Neural cell (in vitro differentiated cells): ENCODE measurements around the gene SH2D1B. TPM values are rescaled to one million over a fixed set of nuclear protein-coding genes. Genes with fewer than 3 reads are reported as not detected.

ENCODE experiments used
- H2AFZ ChIP-seq: fragments of 200-600, 300-800 bp; sonication (generic), shearing (Covaris generic); 2 replicates; pipeline ENCODE4 v1.6.0; 2014; ENCODE audit warnings: low read depth, mild to moderate bottlenecking, antibody characterized with exemption, low read length, moderate library complexity
- H3F3A ChIP-seq: fragments of 200-600 bp; shearing (Covaris generic); 2 replicates; pipeline ENCODE4 v1.6.1; 2016; ENCODE audit warnings: mild to moderate bottlenecking, moderate library complexity, mixed read lengths, antibody characterized with exemption, low read length; ENCODE audit not compliant: insufficient read depth, poor library complexity, severe bottlenecking
- H3K27ac ChIP-seq: fragments of 200-600, 300-800 bp; sonication (generic), shearing (Covaris generic); 2 replicates; pipeline ENCODE4 v1.5.1; 2014; ENCODE audit warnings: mild to moderate bottlenecking, low read length, moderate library complexity
- H3K27me3 ChIP-seq: fragments of 300-800, 200-600 bp; sonication (generic), shearing (Covaris generic); 2 replicates; pipeline ENCODE4 v1.6.0; 2014; ENCODE audit warnings: mild to moderate bottlenecking, low read depth, low read length, moderate library complexity; ENCODE audit not compliant: insufficient read depth
- H3K36me3 ChIP-seq: fragments of 300-800, 200-600 bp; sonication (generic), shearing (Covaris generic); 2 replicates; pipeline ENCODE4 v1.5.1; 2014; ENCODE audit warnings: mild to moderate bottlenecking, antibody characterized with exemption, low read length, moderate library complexity; ENCODE audit not compliant: insufficient read depth
- H3K4me2 ChIP-seq: fragments of 300-800, 200-600 bp; sonication (generic), shearing (Covaris generic); 2 replicates; pipeline ENCODE4 v1.6.0; 2014; ENCODE audit warnings: mild to moderate bottlenecking, low read length
- H3K4me3 ChIP-seq: fragments of 300-800, 200-600 bp; sonication (generic), shearing (Covaris generic); 2 replicates; pipeline ENCODE4 v1.5.1; 2014; ENCODE audit warnings: mild to moderate bottlenecking, low read length, moderate library complexity
- H3K79me2 ChIP-seq: fragments of 200-600 bp; shearing (Covaris generic); replicated peaks from 2 replicates; pipeline ENCODE4 v1.6.0; 2014; ENCODE audit warnings: mild to moderate bottlenecking, low read length, moderate library complexity; ENCODE audit not compliant: insufficient read depth
- H3K9ac ChIP-seq: fragments of 300-800, 200-600 bp; sonication (generic), shearing (Covaris generic); 2 replicates; pipeline ENCODE4 v1.6.1; 2016; ENCODE audit warnings: mild to moderate bottlenecking, low read length, mixed read lengths
- H3K9me2 ChIP-seq: fragments of 200-600 bp; shearing (Covaris generic); 2 replicates; pipeline ENCODE4 v1.6.1; 2016; ENCODE audit warnings: mild to moderate bottlenecking, low read length, mixed read lengths; ENCODE audit not compliant: insufficient read depth
- H3K9me3 ChIP-seq: fragments of 200-600, 300-800 bp; sonication (generic), shearing (Covaris generic); 2 replicates; pipeline ENCODE4 v1.6.1; 2016; ENCODE audit warnings: mild to moderate bottlenecking, mixed run types, low read length, moderate library complexity, mixed read lengths
- H4K20me1 ChIP-seq: fragments of 200-600 bp; shearing (Covaris generic); 2 replicates; pipeline ENCODE4 v1.6.1; 2016; ENCODE audit warnings: mild to moderate bottlenecking, mixed run types; ENCODE audit not compliant: insufficient read depth
- EP300 ChIP-seq: fragments of 450-650 bp; conservative IDR thresholded peaks from 2 replicates; pipeline ENCODE4 v1.6.1; 2014; ENCODE audit warnings: antibody characterized with exemption, mild to moderate bottlenecking, moderate library complexity; ENCODE audit not compliant: poor library complexity, severe bottlenecking
- EZH2 ChIP-seq: fragments of 200-600, 300-800 bp; shearing (Covaris generic), sonication (generic); IDR thresholded peaks from 2 replicates; pipeline ENCODE4 v1.6.1; 2014; ENCODE audit warnings: antibody characterized with exemption, low read length, borderline replicate concordance, mild to moderate bottlenecking; ENCODE audit not compliant: insufficient read depth, poor library complexity, severe bottlenecking
- POLR2AphosphoS5 ChIP-seq: IDR thresholded peaks from 2 replicates; pipeline ENCODE4 v1.6.1; 2012
- SMC3 ChIP-seq: fragments of 450-650 bp; conservative IDR thresholded peaks from 2 replicates; pipeline ENCODE4 v1.6.1; 2014; ENCODE audit warnings: antibody characterized with exemption, mild to moderate bottlenecking, moderate library complexity; ENCODE audit not compliant: poor library complexity
- TAF1 ChIP-seq: IDR thresholded peaks from 2 replicates; pipeline ENCODE4 v1.6.1; 2012; ENCODE audit warnings: low read depth
- polyA plus RNA-seq: library from polyadenylated mRNA; depleted of rRNA; stranded (reverse); fragments of >200 nt; gene quantifications from 2 replicates; pipeline ENCODE4 v1.2.3, GENCODE V29; 2014
- TF ChIP-seq, protein P1 (sequence below): IDR thresholded peaks from 2 replicates; pipeline ENCODE4 v1.6.1; 2012; ENCODE audit warnings: borderline replicate concordance
- TF ChIP-seq, protein P2 (sequence below): fragments of 450-650 bp; IDR thresholded peaks from 2 replicates; pipeline ENCODE4 v1.5.1; 2014; ENCODE audit warnings: antibody characterized with exemption, mild to moderate bottlenecking, moderate library complexity; ENCODE audit not compliant: poor library complexity, severe bottlenecking

SH2D1B gene
- polyA plus RNA-seq, 1 donor from 2014 or later: not detected

DNA sequence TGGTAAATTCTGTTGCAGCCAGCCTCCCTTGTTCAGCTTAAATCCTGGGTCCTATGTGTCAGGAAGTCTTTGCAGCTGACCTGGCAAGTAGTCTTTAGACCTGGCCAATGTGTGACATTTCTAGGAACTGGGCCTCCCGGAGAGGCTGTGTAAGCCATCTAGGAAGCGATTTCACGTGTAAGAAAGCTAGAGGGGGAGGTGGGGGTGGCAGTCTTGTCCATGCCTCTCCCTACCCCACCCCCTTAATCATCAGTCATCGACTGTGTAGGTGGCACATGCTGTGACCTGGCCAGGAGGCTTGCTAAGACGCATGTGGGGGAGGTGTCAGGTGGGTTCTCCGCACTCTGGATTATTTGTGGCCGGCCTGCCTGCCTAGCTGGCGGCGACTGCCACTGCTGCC, 22.0 kb downstream of the SH2D1B start:
- no peak for TF ChIP-seq POLR2AphosphoS5
- TF ChIP-seq TAF1: no peak
- TF ChIP-seq, protein P1, sequence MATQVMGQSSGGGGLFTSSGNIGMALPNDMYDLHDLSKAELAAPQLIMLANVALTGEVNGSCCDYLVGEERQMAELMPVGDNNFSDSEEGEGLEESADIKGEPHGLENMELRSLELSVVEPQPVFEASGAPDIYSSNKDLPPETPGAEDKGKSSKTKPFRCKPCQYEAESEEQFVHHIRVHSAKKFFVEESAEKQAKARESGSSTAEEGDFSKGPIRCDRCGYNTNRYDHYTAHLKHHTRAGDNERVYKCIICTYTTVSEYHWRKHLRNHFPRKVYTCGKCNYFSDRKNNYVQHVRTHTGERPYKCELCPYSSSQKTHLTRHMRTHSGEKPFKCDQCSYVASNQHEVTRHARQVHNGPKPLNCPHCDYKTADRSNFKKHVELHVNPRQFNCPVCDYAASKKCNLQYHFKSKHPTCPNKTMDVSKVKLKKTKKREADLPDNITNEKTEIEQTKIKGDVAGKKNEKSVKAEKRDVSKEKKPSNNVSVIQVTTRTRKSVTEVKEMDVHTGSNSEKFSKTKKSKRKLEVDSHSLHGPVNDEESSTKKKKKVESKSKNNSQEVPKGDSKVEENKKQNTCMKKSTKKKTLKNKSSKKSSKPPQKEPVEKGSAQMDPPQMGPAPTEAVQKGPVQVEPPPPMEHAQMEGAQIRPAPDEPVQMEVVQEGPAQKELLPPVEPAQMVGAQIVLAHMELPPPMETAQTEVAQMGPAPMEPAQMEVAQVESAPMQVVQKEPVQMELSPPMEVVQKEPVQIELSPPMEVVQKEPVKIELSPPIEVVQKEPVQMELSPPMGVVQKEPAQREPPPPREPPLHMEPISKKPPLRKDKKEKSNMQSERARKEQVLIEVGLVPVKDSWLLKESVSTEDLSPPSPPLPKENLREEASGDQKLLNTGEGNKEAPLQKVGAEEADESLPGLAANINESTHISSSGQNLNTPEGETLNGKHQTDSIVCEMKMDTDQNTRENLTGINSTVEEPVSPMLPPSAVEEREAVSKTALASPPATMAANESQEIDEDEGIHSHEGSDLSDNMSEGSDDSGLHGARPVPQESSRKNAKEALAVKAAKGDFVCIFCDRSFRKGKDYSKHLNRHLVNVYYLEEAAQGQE: no peak
- TF ChIP-seq EZH2: no peak
- TF ChIP-seq, protein P2, sequence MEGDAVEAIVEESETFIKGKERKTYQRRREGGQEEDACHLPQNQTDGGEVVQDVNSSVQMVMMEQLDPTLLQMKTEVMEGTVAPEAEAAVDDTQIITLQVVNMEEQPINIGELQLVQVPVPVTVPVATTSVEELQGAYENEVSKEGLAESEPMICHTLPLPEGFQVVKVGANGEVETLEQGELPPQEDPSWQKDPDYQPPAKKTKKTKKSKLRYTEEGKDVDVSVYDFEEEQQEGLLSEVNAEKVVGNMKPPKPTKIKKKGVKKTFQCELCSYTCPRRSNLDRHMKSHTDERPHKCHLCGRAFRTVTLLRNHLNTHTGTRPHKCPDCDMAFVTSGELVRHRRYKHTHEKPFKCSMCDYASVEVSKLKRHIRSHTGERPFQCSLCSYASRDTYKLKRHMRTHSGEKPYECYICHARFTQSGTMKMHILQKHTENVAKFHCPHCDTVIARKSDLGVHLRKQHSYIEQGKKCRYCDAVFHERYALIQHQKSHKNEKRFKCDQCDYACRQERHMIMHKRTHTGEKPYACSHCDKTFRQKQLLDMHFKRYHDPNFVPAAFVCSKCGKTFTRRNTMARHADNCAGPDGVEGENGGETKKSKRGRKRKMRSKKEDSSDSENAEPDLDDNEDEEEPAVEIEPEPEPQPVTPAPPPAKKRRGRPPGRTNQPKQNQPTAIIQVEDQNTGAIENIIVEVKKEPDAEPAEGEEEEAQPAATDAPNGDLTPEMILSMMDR: no peak
- no peak overlapping the region for H3K4me2 ChIP-seq
- H3K4me3 ChIP-seq: no peak overlapping the region
- no peak overlapping the region for H2AFZ ChIP-seq
- H3K9ac ChIP-seq: no peak overlapping the region
- no peaks in the 10 kb centered on the region for H3K79me2 ChIP-seq
- H3K27me3 ChIP-seq: no peaks in the 10 kb centered on the region
- peaks cover 3% of the 10 kb centered on the region for H3F3A ChIP-seq
- H3K9me3 ChIP-seq: no peaks in the 10 kb centered on the region
- H3K27ac ChIP-seq: no peak overlapping the region
- no peaks in the 10 kb centered on the region for H3K9me2 ChIP-seq
- no peaks in the 10 kb centered on the region for H4K20me1 ChIP-seq
- H3K36me3 ChIP-seq: no peaks in the 10 kb centered on the region

DNA sequence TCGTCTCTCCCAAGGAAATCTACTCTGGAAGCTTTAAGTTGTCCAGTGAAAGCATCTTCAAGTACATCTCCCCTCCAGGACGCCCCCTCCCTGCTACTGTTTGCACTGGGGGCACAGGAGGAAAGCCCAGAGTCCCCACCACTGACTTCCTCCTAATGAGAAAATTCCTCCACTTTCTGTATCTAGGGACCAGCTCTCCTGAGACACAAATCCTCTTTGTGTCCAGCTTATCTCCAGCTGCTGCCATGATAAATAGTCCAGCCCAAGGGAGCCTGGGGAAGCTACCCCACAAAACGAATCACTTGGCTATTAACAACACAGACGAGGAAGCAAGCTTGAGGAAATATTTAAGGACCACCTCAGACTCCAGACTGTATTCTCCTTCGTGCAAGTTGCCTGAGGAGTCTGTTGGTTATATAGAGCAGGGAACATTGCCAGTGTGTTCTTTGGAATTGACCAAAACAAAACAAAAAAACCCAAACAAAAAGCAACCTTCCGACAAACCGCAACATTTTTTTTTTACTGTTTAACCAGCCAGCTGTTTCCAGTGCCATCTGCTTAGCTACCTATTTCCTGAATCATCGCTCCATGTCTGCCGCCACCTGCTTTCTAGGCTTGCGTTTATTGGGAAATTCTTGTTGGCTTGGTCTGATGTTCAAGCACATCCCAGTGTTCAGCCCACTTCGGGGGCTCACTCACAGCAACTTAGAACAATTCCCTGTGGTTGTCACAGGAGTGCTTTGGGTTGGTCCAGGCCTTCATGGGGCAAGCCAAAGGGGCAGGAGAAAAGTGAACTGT, 22.7 kb downstream of the SH2D1B start:
- H3K4me2 ChIP-seq: no peak overlapping the region
- H3K9me2 ChIP-seq: no peaks in the 10 kb centered on the region
- H2AFZ ChIP-seq: no peak overlapping the region

More for the DNA sequence above, 22.7 kb downstream of the SH2D1B start:
- H3K9me3 ChIP-seq: no peaks in the 10 kb centered on the region
- H3K27me3 ChIP-seq: no peaks in the 10 kb centered on the region
- H3K4me3 ChIP-seq: no peak overlapping the region
- no peaks in the 10 kb centered on the region for H3K36me3 ChIP-seq
- H4K20me1 ChIP-seq: no peaks in the 10 kb centered on the region
- no peak overlapping the region for H3K9ac ChIP-seq
- H3K79me2 ChIP-seq: no peaks in the 10 kb centered on the region
- no peak overlapping the region for H3K27ac ChIP-seq
- peaks cover 3% of the 10 kb centered on the region for H3F3A ChIP-seq
- no peak for TF ChIP-seq POLR2AphosphoS5
- TF ChIP-seq TAF1: no peak
- TF ChIP-seq, protein P1: no peak
- TF ChIP-seq SMC3: no peak
- no peak for TF ChIP-seq EZH2
- TF ChIP-seq EP300: no peak
